GM21526 (cell line): ENCODE results near the gene PGS1.

Experiments used
- ATAC-seq: cut with Tn5 transposase; IDR thresholded peaks from one replicate; pipeline ENCODE4 v1.9.1; 2021; ENCODE audit warnings: moderate library complexity; ENCODE audit not compliant: unreplicated experiment, low FRiP score

PGS1 gene

DNA sequence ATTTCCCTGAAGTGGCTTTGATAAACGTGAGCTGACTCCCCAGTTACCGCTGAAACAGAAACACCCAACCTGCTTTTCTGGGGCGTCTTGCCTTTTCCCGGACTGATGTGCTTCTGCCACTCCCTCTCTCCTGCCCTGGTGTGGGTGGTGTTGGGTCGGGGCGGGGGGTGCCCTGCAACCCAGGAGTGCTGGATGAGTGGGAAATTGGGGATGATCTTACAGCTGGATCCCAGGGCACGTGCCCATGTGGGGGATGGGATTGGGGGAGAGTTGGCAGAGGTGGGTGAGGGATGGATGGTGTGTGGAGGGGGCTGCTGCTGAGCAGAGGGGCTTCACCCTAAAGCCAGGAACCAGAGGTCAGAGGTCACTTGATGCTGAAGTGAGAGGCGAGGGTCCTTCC is 28.5 kb downstream of the PGS1 start:
- ATAC-seq: no peak

- no peak for ATAC-seq
These were observed 29.0 kb downstream of the PGS1 start for GRCh38 chr17:78407387-78408000.

GRCh38 chr17:78408476-78409050 is 30.1 kb downstream of the PGS1 start:
- ATAC-seq: no peak

GRCh38 chr17:78409191-78409928 is 30.9 kb downstream of the PGS1 start:
- ATAC-seq: no peak

GRCh38 chr17:78411241-78411857 is 32.9 kb downstream of the PGS1 start:
- ATAC-seq: no peak

DNA sequence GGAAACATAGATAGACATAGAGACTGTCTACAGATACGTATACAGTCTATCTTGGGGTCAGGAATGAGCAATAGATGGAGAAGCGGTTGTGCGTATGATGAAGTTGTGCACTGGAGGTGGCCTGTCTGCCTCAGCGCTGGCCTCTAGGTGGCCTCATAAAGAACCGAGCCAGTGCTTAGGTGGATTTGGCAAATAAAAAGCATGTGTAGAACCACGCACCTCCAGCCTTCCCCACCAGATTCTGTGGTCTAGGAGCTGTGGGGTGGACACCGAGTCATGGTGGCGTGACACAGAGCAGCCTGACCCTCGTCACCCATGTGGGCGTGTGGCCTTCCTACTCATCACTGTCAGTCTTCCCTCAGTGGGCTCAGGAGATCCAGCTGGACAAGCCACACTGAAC is 34.0 kb downstream of the PGS1 start:
- no peak for ATAC-seq

- ATAC-seq: no peak
These were observed 36.0 kb downstream of the PGS1 start for GRCh38 chr17:78414178-78415162.

DNA sequence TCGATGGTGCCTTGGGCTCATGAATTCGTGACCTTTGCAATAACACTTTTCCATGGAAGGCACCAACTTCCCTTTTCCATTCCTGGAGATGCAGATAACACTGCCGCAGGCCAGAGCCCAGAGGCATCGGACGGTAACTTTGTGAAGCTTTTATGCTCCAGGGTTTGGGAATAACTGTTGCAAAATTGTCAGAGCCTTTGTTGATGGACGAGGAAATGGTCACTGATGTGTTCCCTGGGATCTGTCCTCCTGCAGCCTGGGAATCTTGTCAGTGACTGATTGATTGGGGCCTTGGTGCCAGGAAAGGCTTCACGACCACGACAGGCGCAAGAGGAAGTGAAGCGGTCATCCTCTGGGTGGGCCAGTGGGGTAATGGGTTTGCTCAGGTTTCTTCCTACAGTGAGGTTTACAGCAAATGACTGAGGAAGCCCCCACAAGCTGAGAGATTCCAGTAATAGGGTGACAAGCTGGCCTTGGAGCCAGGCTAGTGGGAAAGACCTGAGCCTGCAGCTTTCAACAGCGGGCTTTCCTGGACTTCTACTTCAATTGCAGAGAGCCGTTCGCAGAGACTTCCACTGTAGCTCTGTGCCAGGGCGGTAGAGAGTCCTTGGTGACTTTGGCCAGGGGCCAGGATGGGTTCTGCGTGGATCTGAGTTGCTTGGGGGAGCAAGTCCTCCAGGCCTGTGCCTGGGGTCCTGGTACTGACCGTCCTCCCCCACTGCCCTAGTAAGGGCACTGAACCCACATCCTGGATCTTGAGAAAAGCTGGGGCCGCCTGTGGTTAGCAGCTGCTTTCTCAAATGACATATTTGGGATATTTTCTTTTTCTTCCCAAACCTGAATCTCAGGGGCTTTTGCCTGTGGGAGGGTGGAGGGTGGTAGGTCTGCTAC is 37.6 kb downstream of the PGS1 start:
- no peak for ATAC-seq

DNA sequence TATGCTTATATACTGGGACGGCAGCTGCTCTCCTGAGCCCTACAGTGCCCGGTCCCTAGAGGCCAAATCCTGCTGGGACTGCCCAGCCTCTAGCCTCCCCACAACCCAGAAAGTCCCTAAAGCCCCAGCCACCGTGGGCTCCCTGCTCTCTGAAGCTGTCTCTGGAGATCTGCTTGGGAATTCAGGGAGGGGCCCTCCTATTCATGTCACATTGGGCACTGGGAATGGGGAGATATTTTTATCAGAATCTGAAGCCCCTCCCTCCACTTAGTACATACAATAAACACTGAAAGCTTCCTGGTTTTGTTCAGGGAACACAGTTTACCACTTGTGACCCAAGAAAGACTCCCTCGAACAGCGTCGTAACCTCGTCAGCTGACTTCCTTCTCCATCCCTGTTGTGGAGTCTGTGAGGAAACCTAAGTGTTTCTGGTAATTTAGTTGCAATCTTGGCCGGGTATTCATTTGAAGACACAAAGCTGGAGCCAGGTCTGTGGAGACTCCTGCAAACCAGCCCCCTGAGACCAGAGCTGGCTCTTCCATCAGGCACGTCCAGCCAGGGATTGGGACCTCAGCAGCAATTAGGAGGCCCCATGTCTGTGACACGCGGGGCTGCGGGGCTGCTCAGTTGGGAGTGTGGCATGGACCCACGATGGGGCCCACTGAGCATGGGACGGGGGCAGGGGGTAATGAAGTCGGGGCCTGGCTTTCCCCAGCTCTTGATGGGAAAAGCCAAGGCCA is 38.5 kb downstream of the PGS1 start:
- no peak for ATAC-seq

DNA sequence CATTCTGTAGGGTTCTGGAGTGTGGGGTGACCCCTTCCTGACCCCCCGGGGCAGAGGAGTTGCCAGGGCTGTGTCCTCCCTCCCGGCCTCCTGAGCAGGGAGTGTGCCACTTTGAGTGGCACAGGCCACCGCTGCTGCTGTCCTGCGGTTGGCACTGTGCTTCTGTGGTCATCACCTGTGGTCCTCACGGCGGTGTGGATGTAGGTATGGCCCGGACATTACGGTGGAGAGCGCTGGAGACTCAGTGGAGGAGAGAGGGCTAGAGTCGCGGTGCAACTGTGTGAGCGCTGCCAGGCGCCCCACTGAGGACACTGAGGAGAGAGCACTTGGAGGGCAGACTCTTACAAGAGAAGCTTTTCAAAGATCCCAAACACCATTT is 39.1 kb downstream of the PGS1 start:
- ATAC-seq: no peak

- no peak for ATAC-seq
These were observed 40.0 kb downstream of the PGS1 start for GRCh38 chr17:78418326-78419026.

DNA sequence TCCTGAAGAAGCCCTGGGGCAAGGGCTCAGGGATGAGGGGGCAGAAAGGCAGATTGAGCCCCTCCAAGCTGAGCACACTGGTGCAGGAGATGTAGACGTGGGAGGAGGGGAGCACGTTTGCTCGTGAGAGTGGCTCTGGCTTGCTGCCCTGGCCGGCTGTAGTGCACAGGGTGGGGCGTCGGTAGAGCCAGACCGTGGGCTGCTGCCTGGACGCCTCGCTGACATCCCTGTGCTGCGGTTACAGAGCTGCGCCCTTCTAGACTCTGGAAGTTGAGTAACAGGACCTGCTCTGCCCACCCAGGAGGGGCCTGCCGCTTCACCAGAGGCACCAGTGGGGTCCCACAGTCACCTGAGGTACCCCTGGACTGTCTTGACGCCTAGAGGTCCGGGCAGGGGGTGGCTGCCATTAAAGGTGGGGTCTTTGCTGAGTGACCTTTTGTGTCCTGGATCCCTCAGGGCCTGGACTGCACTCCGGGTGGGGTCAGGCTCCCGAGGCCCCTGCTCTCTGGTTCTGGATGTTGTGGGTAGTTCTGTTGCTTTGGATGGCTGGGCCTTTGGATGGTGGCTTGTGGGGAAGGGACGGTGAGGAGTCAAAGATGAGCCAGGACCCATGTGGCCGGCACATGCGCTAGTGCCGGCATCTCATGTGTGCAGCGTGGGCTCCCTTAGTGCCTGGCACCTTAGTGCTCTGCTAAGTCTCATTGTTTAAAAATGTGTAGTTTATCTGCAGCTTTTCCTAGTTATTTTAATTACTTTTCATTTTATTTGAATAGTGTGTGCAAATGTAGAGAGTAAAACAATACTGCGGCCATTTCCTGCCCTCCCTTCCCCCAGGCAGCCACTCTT is 41.7 kb downstream of the PGS1 start:
- ATAC-seq: no peak

GRCh38 chr17:78421084-78421533 is 42.7 kb downstream of the PGS1 start:
- no peak for ATAC-seq

GRCh38 chr17:78421534-78422266 is 43.3 kb downstream of the PGS1 start:
- no peak for ATAC-seq

GRCh38 chr17:78422267-78422605 is 43.8 kb downstream of the PGS1 start:
- ATAC-seq: no peak

GRCh38 chr17:78422872-78423588 is 44.6 kb downstream of the PGS1 start:
- ATAC-seq: no peak
